ENCODE results near the gene MTREX.

- peak; percentile 52 to 93 (median 90) for TF ChIP-seq CTCF (IDR thresholded peaks at IDR 0.05)
- TF ChIP-seq POLR2A (IDR thresholded peaks at IDR 0.05), result no peak
These were observed 36.7 kb downstream of the MTREX start for GRCh38 chr5:55344392-55344992.

Data from Peyer's patch (tissue), 4 donors.